GM12801 (cell line): ENCODE data around the gene AOPEP.

Source experiments
- TF ChIP-seq, protein P1 (sequence below): IDR thresholded peaks from one replicate; pipeline ENCODE4 v1.5.1; 2011; ENCODE audit warnings: control low read depth; ENCODE audit not compliant: insufficient read length; ENCODE audit errors: extremely low read depth

AOPEP gene

DNA sequence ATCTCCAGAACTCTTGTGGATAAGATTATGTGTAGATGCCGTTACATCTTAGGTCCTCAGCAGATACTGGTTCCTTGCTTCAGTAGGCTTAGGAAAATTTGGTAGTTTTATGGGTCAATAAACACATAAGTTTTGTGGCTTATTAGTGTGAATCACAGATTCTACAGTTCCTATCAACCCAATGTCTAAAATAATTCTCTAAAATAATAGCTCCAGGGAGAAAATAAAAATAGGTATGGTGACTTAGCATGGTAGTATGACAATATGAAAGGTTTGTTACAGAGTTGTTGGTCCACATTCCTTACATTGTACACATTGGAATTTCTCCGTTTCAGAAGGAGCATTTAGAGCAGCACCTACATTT, 91.7 kb downstream of the AOPEP start:
- TF ChIP-seq, protein P1, sequence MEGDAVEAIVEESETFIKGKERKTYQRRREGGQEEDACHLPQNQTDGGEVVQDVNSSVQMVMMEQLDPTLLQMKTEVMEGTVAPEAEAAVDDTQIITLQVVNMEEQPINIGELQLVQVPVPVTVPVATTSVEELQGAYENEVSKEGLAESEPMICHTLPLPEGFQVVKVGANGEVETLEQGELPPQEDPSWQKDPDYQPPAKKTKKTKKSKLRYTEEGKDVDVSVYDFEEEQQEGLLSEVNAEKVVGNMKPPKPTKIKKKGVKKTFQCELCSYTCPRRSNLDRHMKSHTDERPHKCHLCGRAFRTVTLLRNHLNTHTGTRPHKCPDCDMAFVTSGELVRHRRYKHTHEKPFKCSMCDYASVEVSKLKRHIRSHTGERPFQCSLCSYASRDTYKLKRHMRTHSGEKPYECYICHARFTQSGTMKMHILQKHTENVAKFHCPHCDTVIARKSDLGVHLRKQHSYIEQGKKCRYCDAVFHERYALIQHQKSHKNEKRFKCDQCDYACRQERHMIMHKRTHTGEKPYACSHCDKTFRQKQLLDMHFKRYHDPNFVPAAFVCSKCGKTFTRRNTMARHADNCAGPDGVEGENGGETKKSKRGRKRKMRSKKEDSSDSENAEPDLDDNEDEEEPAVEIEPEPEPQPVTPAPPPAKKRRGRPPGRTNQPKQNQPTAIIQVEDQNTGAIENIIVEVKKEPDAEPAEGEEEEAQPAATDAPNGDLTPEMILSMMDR, result no peak

DNA sequence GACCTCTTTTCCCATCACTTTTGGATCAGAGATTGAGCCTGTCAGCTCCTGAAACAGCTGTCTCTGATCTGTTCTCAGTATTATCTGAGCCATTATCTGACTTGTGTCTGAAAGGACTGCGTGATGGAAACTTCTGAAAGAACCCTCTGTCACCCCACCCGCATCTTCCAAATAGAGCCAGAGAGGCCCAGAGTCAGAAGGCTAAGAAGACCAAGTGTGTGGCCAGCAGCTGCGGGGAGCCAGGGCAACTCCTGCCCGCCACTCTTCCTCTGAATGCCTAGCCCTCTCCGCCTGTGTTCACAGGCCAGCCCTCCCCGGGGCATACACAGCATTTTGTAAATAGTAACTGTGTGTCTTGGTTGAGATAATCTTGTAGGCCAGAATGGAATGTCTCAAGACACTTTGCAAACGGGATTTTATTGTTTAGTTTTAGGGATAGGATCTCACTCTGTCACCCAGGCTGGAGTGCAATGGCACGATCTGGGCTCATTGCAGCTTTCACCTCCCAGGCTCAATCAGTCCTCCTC, 92.7 kb downstream of the AOPEP start:
- TF ChIP-seq, protein P1, result no peak

DNA sequence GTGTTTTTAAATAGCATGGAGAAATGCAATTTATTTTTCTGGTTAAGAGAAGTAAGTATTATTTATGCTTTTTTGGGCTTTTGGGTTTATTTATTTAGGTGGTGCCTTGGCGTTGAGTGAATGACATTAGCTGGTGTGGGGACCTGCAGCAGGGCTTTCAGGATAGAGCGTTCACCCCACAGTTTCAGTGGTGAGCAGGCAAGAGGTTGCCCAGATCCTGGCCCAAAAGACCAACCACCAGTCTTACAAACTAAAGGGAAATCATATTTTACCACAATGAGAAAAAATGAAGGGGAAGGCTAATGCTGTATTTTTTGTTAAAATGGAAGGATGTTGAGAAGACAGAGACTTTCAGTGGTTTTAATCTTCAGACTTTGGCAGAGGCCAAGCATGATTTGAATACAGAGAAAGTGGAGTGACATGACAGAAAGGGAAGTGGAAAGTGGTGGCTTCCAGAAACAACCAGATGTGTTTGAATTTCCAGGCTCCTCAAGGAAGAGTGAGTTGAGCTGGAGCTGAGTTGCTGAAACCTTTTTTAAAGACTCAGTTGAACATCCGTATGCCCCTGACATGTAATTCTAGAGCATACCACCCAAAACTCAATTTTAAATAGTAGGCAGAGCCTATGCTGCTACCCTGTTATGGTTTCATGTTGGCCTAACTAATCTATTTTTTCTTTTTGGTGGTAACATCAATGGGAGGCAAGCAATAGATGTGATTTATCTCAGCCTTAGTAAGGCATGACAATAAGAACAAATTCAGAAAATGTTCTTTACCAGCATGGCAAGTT, 94.8 kb downstream of the AOPEP start:
- TF ChIP-seq, protein P1, result no peak

DNA sequence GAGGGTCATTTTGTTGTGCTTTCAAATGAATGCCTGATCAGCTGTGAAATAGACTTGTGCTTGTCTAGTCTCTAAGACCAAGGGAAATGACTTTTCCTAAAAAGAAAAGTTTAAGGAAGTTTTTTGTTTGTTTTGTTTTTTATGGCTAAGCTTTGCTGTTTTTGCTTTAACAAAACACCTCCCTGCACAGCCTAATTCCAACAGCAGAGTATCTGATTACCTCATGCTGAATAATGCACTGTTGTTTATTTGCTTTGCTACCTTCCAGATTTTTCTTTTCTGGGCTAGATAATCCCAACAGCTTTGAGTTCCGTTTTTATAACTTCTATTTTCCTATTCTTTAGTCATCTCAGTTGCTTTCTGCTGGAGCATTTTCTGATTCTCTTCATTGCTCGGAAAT, 95.8 kb downstream of the AOPEP start:
- TF ChIP-seq, protein P1, result no peak

DNA sequence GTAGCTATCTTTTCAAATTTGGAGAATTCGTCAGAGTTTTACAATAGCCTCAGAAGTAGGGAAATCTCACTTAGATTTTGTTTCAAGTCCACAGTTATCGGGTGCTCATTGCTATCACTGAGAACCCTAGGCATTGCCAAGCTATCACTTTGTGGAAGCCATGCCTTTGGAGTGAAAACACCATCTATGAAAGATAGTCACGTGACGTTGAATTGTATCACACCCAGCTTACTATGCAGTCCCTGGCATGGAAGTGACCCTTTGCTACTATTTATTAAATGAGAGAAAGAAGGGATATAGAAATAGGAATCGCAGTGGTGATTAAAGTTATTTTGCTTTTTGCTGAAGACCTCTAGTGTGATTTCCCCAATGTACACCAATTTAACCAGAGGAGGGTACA, 97.2 kb downstream of the AOPEP start:
- TF ChIP-seq, protein P1, result no peak

DNA sequence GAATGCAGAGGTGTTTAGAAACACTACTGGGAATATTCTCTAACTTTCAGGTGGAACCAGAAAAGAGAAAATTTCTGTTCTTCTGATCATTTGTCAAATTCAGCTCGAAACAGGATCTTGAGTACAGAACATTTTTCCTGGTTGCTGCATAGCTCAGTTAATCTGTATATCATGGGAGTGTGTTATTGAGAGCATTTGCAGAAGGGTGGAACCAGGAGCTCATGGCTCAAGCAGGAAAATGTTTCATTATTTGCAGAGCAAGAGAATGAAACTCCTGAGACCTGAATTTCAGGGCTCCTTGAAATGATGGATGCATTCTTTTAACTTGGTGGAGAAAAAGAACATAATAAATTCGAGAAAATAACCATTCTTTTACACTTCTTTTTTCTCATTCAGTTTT, 97.9 kb downstream of the AOPEP start:
- TF ChIP-seq, protein P1, result no peak

DNA sequence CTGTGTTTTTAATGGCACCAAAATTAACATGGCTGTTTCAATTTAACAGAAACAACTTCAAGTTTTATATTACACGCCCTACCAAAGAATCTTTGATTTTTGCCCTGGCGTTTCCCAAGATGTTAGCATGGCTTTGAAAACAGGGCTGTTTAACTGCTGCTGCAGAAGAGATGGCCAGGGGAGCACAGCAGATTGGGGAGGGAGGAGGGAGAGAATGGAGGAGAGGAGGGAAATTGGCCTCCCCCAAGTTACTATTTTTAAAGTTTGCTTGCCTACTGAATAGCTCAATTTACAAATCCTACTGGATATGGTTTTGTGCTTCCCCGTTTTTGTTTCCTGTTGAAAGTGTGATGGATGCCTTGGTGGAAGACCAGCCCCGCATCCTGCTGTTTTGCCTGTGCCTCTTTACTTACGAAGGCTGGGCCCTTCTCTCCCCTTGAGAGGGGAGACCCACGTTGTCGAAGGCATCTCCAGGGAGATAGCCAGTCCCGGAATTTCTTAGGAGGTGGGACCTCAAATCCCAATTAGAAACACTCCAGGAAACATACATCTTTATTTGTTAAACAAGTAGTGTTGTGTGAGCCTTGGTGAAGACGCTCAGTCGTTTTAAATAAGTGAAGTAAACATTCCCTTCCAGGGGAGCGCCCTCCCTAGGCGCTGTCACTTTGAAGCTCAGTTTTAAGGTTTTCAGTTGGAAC, 98.6 kb downstream of the AOPEP start:
- TF ChIP-seq, protein P1, result no peak
